CD4-positive, alpha-beta T cell treated with Interleukin-6 at 100 ng/mL for 8 hours (primary cell): ENCODE data around the gene OR4E2.
"Not testable (repeated sequence)": the region's sequence is repeated elsewhere in the genome, so short reads cannot be mapped to it uniquely, and the experiment has no call there.

Experiments
- DNase-seq: peaks from one replicate; pipeline ENCODE4 v3.0.0-alpha.2; 2020; ENCODE audit warnings: mixed read lengths, low spot score

OR4E2 gene, protein sequence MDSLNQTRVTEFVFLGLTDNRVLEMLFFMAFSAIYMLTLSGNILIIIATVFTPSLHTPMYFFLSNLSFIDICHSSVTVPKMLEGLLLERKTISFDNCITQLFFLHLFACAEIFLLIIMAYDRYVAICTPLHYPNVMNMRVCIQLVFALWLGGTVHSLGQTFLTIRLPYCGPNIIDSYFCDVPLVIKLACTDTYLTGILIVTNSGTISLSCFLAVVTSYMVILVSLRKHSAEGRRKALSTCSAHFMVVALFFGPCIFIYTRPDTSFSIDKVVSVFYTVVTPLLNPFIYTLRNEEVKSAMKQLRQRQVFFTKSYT

DNA sequence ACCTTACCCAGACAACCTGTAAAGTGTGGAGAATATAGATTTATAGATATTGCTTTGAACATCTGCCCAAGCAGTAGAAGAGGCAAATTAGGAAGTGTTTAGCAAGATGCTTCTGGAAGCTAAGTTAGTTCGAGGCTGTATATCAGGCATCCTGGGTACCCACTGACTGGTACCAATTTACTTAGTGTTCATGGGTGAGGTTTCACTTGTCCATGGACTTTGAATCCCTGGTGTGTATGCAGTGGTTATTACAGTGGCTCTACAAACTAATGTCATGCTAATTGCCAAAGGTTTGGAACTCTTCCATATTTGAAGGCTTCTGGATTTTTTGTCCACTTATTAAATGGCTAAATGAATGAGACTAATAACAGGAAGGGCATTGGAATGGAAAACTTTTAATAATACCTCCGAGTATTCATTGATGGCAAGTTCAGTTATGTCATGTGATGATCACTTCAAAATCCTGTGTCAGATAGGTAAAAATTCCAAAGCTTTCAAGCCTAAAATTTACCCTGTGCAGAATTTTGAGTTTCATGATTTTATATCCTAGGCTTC lies at the start of gene OR4E2:
Gene OR4E2 (plus strand): TSS at position 505 of the 555 bp plus-strand sequence. CDS start 11,248 bp downstream, outside the sequence.
- DNase-seq, result no peak

DNA sequence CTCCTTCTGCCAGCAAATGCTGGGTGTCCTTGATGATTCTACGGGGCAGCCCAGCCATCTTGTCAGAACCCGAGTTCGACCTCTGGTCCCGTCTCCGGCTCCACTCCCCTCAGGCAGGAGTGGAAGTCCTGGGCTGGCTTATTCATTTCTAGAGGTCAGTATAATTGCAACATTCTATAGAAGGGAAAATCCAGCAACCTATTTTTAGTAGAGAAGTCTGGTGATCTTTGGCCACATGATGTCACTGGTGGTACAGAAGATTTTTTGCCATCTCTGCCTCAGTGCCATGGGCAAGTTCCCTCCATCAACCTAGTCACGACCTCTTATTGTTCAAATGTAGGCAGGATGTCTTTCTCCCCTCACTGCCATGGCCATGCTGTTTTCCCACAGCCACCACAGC lies 41.3 kb upstream of the OR4E2 start:
- no peak for DNase-seq

DNA sequence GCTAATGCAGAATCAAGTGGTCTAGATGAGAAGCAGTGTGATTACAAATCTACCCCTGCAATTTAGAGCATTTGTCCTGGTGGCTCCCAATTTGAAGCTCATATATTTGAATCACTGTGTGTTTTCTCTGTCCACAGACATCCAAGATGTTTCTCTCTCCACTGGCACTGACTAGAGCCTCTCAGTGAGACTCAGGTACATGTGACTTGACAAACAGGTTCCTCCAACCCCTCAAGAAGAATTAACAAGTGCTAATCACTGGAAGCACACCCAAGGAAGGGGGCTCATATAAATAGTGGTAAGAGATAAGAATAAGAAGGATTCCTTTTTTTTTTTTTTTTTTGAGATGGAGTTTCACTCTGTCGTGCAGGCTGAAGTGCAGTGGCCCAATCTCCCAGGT lies 39.4 kb upstream of the OR4E2 start:
- DNase-seq, result no peak

DNA sequence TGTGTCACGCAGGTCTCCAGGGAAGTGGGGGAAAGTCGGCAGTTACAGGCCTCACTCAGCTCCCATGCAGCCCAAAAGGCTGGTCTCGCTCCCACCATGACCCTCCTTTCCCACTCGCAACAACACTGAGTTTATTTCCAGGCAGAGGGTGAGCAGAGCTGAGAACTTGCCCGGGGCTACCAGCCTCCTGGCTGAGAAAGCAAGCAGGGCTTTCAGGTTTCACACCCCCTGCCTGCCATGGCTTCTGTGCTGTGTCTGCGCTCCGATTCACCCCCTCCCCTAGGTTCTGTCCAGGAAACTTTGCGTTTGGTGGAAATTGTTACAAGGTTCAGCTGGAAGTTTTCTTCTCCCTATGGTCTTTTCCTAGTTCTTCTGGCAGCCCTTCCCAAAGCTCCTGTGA lies 36.0 kb upstream of the OR4E2 start:
- no peak for DNase-seq

DNA sequence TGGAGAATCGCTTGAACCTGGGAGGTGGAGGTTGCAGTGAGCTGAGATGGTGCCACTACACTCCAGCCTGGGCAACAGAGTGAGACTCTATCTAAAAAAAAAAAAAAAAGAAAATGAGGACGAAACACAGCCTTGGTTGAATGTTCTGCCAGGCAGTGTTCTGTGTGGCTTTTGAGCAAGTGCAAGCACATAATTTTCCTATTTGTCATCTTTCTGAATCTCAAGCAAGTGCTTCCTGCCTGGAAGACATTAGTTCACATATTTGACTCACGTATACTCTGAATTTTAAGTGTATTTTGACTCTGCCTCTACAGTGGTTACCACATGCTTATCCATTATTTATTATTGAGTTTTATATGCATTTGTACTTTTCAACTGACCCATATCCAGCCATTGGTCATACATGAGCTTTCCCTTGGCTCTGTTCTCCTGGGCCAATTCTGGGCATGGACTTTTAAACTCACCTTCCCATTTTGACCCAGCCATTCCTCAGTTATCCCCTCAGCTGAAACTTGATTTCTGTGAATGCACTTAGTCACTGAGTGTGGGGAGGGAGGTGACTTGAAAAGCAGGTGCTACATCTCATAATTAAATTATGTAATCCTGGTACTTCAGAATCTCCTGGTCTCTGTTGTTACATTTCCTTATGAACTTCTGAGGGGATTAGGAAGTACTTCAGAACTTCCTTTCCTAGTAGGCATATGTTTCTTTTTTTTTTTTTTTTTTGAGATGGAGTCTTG lies 27.0 kb upstream of the OR4E2 start:
- DNase-seq, result no peak

DNA sequence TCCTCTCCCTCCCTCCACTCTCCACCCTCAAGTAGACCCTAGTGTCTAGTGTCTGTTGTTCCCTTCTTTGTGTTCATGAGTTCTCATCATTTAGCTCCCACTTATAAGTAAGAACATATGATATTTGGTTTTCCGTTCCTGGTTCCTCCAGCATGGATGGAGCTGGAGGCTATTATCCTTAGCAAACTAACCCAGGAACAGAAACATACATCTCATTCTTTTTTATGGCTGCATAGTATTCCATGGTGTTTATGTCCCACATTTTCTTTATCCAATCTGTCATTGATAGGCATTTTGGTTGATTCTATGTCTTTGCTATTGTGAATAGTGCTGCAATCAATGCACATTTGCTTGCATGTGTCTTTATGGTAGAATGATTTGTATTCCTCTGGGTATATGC lies 23.1 kb upstream of the OR4E2 start:
- DNase-seq, result not testable (repeated sequence)

DNA sequence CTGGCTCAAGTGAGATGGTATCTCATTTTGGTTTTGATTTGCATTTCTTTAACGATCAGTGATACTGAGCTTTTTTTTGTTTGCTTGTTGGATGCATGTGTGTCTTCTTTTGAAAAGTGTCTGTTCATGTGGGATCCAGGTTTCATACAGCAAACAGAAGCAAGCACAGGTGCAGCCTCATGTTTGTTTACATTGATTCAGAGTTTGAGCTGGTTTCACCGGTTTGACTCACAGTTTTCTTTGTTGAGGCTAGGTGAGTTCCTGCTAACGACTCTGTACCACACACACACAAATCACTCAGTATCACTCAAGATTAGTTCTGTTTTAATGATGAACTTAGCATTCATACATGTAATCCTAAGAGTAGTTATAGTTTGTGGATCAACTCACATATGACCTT lies 22.6 kb upstream of the OR4E2 start:
- DNase-seq, result no peak

DNA sequence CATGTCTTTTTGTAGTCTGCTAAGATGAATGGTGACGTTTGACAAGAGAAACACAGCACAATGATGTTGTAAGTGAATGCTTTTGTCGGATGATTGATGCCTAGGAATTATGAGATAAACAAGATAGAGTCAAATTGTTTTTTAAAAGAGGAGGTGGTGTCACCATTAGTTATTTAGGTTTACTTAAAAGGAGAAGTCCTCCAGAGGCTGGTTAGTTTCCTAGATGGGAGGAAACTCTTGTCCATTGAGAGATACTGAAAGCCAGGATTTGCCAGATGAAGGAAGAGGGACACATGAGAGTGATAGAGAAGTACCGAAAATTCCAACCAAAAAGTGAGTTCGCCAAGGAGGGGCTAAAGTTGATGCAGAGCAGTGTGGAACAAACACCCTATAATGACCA lies 18.8 kb upstream of the OR4E2 start, which contains the start of gene OR10G2:
Gene OR10G2 (minus strand): TSS at position 101 of the 400 bp plus-strand sequence. CDS start 98 bp downstream, at position 3.
- no peak for DNase-seq

DNA sequence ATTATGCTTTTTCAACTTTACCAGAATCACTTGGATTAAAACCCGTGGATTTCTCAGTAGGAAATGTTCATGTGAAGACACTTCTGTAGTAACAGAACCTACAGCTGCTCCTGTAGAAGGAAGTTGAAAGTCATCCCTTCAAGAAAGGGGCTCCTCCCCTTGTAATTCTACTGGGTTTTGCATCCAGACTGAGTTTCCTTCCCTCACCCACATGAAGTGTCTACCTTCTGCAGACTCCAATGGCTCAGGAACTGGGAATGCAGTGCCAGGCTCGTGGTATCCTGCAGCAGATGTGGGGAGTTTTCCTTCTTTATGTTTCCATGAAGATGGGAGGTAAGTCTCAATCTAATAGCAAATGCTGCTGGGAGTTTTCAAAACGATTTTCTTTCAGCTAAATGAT lies 11.0 kb upstream of the OR4E2 start:
- DNase-seq, result no peak

DNA sequence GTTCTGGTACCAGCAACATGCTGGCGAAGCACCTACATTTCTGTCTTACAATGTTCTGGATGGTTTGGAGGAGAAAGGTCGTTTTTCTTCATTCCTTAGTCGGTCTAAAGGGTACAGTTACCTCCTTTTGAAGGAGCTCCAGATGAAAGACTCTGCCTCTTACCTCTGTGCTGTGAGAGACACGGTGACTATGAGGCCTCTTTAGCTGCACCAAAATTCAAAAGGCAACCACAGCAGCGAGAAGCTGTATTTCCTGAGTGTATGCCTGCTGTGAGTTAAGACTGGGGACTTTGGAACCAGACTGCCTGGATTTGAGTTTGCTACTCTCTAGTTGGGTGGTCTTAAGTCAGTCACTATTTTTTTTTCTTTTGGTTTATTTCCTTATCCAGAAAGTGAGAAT lies 10.2 kb upstream of the OR4E2 start:
- no peak for DNase-seq

DNA sequence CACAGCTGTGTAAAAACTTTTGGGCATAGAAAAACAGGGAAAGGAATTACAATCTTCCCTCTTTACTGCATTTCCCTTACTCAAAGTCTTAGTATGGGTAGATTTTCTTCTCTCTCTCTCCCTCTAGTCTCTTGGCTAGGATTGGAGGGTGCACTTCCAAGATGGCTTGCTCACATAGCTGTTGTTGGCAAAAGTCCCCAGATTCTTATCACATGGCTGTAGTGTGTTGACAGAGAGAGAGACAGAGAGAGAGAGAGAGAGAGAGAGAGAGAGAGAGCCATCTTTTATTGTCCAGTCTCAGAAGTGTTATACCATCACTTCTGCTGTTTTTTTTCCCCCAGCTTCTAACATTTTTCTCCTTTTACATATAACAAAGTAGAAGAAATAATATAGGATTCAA lies 6.3 kb upstream of the OR4E2 start:
- DNase-seq, result no peak

DNA sequence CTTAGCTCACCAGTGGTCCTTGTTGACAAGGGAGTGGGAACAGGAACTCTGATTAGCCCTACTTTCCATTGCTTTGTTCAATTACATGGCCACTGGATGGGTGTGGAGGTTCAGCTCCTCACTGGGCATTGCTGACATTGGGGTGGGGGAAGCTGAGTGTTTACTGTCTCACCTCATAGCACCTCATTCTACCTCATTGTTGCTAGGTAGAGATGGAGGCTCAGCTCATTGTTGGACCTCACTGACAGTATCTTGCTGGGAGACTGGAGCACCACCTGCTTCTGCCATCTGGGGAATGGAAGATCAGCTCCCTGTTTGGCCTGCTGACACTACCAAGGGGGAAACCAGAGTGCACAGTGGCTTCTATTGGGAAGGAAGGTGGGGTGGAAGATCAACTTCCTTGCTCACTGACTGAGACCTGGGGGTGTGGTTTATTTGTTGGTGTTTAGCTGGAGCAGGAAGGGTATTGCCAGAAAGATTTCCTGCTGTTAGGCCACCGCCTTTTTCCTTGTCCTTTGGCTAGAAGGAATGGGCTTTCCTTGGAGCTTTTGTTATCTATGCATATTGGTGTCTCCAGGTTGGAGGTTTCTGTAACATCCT lies 1.3 kb upstream of the OR4E2 start:
- no peak for DNase-seq

DNA sequence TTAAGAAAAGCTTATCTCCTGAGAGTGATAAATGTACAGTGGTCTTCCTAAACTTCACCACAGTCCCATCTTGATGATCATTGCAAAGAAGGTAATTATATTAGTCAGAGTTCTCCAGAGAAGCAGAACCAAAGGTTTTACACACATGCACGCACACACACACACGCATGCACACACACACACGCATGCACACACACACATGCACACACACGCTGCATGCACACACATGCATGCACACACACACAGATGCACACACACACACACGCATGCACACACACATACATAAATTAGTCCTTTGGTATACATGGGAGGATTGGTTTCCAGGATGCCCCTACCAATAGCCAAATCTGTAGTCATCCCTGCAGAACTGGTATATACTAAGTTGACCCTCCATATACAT lies 580 bp downstream of the OR4E2 start:
- no peak for DNase-seq

DNA sequence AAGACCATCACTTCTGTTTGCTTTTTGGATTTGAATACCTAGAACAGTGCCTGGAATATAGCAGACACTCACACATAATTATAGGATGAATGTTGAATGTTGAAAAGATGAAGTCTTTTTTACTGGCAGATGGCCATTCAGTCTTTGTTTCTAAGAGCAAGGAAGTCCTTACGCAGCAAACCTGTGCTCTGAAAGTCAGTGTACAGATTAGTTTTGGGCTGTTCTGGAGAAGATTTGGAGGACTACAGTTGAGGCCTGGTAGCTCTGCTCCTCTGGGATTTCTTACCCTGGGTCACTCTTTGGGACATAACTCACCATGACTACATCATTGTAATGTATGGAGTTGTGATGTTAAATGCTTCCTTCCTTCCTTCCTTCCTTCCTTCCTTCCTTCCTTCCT lies 3.3 kb downstream of the OR4E2 start:
- no peak for DNase-seq

DNA sequence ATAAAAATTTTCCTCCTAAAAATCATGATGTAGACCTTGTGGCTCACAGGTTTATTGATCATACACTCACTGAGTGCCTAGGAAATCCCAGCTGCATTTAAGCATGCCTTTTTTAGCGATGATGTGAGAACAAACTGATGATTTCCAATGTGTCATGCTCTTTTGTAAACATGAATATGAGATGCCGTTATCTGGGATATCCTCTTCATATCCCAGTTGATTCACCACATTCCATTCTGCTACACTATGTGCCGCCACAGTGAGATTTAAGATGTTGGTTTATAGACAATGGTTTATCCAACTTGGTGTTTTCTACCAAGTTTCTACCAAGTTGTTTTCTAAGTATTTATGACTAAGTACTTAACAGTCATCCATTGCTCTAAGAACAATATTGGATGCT lies 14.7 kb downstream of the OR4E2 start:
- no peak for DNase-seq

DNA sequence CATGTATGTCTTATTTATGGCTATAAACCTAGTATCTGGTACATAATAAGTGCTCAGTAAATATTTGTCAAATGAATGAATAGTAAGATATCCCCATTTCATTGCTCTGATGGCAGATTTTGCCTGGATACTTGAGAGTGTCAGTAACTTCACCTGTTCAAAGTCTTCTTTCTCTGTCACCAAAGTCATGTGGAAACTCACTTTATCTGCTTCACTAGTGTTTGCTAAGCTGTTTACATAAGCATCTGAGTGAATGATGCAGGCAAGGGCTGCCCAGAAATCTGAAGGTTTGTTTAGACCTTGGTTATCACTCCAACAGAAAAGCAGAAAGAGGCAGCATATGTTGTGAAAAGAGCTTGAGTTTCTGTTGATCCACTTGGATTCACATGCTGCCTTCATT lies 15.6 kb downstream of the OR4E2 start:
- no peak for DNase-seq

DNA sequence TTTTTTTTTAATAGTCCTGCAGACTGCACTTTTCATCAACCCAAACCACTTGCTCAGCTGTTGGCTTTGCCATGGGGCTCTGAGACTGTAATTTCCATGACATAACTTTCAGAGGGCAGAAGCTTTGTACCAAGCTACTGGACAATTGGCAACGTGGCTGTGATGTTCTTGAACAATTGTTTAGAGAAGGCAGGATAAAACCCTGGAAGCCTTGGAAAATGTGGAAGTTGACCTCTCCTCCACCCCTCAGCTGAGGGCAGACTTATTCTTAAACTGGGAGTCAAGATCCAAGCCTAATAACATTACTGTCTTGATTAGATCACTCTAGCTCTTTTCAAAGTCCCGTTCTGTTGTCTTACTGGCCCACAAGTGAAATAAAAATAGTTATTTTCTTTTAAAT lies 17.7 kb downstream of the OR4E2 start:
- DNase-seq, result no peak

DNA sequence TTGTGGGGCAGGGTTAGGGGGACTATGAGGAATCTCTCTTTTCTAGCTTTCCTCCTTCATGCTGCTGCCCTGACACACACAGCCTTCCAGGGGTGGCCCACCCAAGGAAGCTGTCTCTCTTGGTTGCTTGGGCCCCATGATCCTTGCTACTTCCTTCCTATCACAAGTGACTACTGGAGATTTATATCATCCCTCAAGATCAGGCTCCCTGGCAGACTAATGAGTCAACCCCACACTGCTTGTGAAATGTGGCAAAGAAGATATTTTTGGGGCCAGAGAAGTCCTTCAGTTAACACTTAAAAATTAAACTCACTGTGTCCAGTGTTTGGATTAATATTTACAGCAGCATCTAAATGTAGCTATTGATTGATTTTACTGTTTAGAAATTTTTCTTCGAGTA lies 18.5 kb downstream of the OR4E2 start:
- DNase-seq, result no peak

DNA sequence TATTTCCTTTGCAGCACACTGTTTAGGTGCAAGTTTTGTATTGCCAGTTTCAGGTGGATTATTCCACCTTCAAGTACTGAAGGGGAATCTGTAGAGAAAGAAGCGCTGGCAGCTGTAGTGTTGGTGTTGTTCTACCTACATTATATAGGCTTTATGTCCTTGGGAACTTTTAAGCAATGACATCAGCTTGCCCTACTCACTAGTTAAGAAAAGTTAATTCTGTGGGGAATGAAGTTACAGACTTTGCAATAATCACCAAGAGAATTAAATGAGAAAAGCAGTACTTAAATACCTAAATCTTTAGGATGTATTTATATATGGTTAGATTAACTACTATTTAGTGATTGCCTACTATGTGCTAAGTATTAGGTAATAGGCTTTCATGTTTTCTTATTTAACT lies 20.1 kb downstream of the OR4E2 start, which contains the start of gene OR4E1:
Gene OR4E1 (minus strand): TSS at position 101 of the 400 bp plus-strand sequence. CDS start 2,883 bp downstream, outside the sequence.
- no peak for DNase-seq

DNA sequence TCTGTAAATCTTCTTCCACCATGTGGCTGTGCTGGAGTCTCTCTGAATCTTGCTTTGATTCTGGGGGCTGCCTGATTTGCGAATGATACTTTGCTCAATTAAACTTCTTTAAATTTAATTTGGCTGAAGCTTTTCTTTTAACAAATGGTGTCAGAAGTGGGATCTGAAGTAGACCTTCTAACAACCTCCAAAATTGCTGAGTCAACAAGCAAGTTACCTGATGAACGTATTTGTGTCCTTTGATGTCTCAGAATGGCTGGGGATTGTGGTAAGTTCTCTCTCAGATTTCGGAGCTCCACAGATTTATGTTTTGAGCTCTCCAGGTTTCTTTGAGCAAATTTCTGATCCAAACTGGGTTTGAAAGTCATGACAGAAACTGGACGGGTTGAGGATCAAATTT lies 21.9 kb downstream of the OR4E2 start:
- DNase-seq, result no peak

DNA sequence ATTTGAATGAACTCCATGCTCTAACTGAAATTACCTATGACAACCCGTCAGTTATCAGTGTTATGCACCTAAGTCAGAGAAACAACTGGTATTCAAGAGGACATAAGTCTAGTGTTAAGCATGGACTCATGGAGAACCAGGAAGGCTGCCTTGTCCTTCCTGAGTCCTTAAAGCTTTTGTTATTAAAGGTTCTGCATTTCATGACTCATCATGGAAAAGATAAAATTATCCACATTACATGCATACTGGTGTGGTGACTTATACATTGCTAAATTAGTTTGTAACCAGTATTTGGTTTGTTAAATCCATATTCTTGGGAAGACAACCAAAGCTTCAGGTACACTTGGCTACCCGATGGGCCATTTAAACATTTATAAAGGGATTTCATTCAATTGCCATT lies 26.4 kb downstream of the OR4E2 start:
- DNase-seq, result no peak

DNA sequence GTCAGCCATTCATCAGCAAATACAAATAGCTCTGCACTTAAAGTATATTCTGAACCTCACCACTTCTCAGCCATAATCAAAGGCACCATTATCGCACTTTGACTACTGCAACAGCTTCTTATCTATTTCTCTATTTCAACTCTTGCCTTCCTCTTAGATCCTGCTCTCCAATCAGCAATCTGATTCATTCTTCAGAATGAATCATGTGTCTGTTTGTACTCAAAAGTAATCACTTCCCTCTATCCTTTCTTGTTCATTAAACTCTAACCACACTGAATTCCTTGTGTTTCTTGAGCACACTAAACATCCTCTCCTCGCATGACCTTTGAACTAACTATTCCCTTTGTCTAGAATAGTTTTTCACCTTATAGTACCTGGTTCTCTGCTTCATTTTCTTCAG lies 32.8 kb downstream of the OR4E2 start:
- no peak for DNase-seq

DNA sequence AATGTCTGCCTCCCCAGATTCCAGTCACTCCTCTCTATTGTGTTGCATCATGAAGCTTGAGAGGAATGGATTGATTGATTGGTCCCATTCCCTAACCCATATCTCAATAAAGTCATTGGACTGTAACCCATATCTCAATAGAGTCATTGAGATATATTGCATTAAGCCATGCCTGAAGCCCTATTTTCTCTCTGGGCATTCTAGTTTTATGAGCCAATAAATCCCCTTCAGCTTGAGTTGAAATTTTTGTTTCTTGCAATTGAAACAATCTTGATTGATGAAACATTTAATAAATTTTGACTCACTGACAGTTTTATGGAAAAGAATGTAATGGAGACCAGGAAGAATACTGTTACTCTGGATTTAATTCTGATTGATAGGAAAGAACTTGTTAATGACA lies 40.8 kb downstream of the OR4E2 start:
- DNase-seq, result no peak
